ENCODE data around the gene OR2G6.
"Not testable (repeated sequence)": the region's sequence is repeated elsewhere in the genome, so short reads cannot be mapped to it uniquely, and the experiment has no call there.

DNA sequence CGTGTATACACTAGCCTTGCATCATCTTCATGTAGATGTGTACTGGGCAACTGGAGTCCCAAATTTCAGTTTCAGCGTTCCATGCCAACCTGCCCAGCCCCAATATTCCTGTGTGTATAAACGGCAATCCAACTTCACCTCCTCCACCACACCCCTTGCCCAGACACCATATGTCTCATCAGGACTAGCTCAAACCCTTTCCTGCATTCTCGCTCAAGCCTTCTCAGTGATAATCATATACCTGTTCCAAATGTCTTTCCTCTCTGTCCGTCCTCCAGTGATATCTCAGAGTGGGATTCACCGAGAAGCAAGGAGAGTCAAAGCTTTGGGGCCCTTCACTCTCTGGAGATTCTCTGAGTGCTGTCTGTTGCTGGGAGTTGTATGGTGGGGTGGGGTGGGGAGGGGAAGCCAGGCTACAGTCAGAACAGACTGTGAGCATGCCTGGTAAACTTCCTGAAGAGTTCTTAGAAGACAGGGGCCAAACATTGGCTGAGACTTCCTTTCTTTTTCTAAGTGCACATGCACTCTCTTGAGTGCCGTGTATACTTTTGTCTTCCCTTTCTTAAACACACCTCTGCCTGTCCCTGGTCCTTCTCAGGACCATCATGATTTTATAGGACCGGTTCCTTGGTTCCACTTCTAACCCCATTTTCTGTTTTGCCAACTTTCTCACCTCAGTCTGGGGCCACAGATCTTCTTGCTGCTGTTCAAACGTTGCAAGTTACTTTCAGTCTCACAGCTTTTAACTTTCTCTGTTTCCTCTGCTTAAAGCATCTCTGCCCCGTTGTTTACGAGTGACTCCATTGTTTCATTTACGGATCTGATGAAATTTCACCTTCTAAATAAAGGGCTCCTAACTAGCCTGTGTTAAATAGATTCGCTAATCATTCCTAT lies 25.9 kb upstream of the OR2G6 start:
- not testable (repeated sequence) for TF ChIP-seq POLR2A, POLR2AphosphoS5 (IDR thresholded peaks at IDR 0.05)
- TF ChIP-seq, protein P1, sequence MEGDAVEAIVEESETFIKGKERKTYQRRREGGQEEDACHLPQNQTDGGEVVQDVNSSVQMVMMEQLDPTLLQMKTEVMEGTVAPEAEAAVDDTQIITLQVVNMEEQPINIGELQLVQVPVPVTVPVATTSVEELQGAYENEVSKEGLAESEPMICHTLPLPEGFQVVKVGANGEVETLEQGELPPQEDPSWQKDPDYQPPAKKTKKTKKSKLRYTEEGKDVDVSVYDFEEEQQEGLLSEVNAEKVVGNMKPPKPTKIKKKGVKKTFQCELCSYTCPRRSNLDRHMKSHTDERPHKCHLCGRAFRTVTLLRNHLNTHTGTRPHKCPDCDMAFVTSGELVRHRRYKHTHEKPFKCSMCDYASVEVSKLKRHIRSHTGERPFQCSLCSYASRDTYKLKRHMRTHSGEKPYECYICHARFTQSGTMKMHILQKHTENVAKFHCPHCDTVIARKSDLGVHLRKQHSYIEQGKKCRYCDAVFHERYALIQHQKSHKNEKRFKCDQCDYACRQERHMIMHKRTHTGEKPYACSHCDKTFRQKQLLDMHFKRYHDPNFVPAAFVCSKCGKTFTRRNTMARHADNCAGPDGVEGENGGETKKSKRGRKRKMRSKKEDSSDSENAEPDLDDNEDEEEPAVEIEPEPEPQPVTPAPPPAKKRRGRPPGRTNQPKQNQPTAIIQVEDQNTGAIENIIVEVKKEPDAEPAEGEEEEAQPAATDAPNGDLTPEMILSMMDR (IDR thresholded peaks at IDR 0.05), result not testable (repeated sequence)
